Mesothelial cell of epicardium (in vitro differentiated cells): ENCODE measurements around the gene LAPTM4A. TPM values are rescaled to one million over a fixed set of nuclear protein-coding genes. Genes with fewer than 3 reads are reported as not detected.

ENCODE experiments used
- DNase-seq, 2 experiments: peaks; one replicate each; pipeline ENCODE4 v3.0.0; 2021; ENCODE audit warnings: low spot score in 2 of 2; ENCODE audit not compliant: unreplicated experiment in 2 of 2
- H3K27ac Mint-ChIP-seq: 2 replicates; pipeline ENCODE4 v1.8.0; 2021; ENCODE audit warnings: mixed read lengths
- H3K27me3 Mint-ChIP-seq: 2 replicates; pipeline ENCODE4 v1.8.0; 2021; ENCODE audit warnings: low read depth, mixed read lengths
- H3K36me3 Mint-ChIP-seq: 2 replicates; pipeline ENCODE4 v1.8.0; 2021; ENCODE audit warnings: mixed read lengths
- H3K4me1 Mint-ChIP-seq: 2 replicates; pipeline ENCODE4 v1.8.0; 2021; ENCODE audit warnings: mixed read lengths
- H3K4me3 Mint-ChIP-seq: 2 replicates; pipeline ENCODE4 v1.8.0; 2021; ENCODE audit warnings: mild to moderate bottlenecking, moderate library complexity, mixed read lengths
- H3K9me3 Mint-ChIP-seq: 2 replicates; pipeline ENCODE4 v1.8.0; 2021; ENCODE audit warnings: mixed read lengths
- CTCF ChIP-seq: fragments of 200-600 bp; sonication (generic); IDR thresholded peaks from one replicate; pipeline ENCODE4 v1.5.0; 2021; ENCODE audit warnings: antibody characterized with exemption; ENCODE audit not compliant: unreplicated experiment
- total RNA-seq: library from RNA; stranded (reverse); gene quantifications from 3 replicates; pipeline ENCODE4 v1.2.1, GENCODE V29; 2021

Gene LAPTM4A
- total RNA-seq = 211 to 217 TPM (median 216 TPM) in 3 replicates

GRCh38 chr2:20051532-20052228 lies at the start of gene LAPTM4A:
LAPTM4A (minus strand) TSS chr2:20051628; CDS start chr2:20051520, 108 bp downstream.
- no peak for TF ChIP-seq CTCF
- Mint-ChIP-seq H3K4me1 (peaks cover 25% of the 10 kb centered on the region), H3K36me3 (no peaks in the 10 kb centered on the region)

GRCh38 chr2:20100711-20101110 lies 49.3 kb upstream of the LAPTM4A start:
- no peak for DNase-seq
- no peaks in the 10 kb centered on the region for H3K4me1 Mint-ChIP-seq
- no peak for TF ChIP-seq CTCF

More at GRCh38 chr2:20051532-20052228, at the start of gene LAPTM4A:
- Mint-ChIP-seq H3K27ac (no peak within 1 kb of the TSS), H3K9me3 (no peaks in the 10 kb centered on the region), H3K4me3 (no peak within 1 kb of the TSS), H3K27me3 (peaks cover 5% of the 10 kb centered on the region)
- peak; percentile 96 to 97 for DNase-seq

GRCh38 chr2:20099780-20100179 lies 48.4 kb upstream of the LAPTM4A start:
- no peaks in the 10 kb centered on the region for H3K4me1 Mint-ChIP-seq
- DNase-seq = no peak
- no peak overlapping the region for H3K27ac Mint-ChIP-seq
- H3K9me3 Mint-ChIP-seq = peaks cover 17% of the 10 kb centered on the region
- H3K36me3 Mint-ChIP-seq = no peaks in the 10 kb centered on the region
- TF ChIP-seq CTCF = no peak
- H3K27me3 Mint-ChIP-seq = no peaks in the 10 kb centered on the region
- H3K4me3 Mint-ChIP-seq = no peak overlapping the region

More at GRCh38 chr2:20100711-20101110, 49.3 kb upstream of the LAPTM4A start:
- Mint-ChIP-seq H3K27ac (no peak overlapping the region), H3K4me3 (no peak overlapping the region), H3K36me3 (no peaks in the 10 kb centered on the region), H3K9me3 (peaks cover 10% of the 10 kb centered on the region), H3K27me3 (no peaks in the 10 kb centered on the region)

- peak; percentile 68 for TF ChIP-seq CTCF
- DNase-seq = peak; percentile 49 to 82
- Mint-ChIP-seq H3K4me1 (peaks cover 8% of the 10 kb centered on the region), H3K27ac (no peak overlapping the region), H3K9me3 (peaks cover 17% of the 10 kb centered on the region), H3K4me3 (no peak overlapping the region), H3K36me3 (no peaks in the 10 kb centered on the region), H3K27me3 (no peaks in the 10 kb centered on the region)
Observed at GRCh38 chr2:20097889-20098714, 46.7 kb upstream of the LAPTM4A start.

GRCh38 chr2:20095469-20095868 lies 44.0 kb upstream of the LAPTM4A start:
- Mint-ChIP-seq H3K27ac (no peak overlapping the region), H3K4me1 (peaks cover 23% of the 10 kb centered on the region), H3K4me3 (no peak overlapping the region), H3K27me3 (no peaks in the 10 kb centered on the region), H3K36me3 (no peaks in the 10 kb centered on the region), H3K9me3 (peaks cover 7% of the 10 kb centered on the region)
- TF ChIP-seq CTCF = no peak
- no peak for DNase-seq
